ENCODE results near the gene ALG8.
"Not testable (repeated sequence)": the region's sequence is repeated elsewhere in the genome, so short reads cannot be mapped to it uniquely, and the experiment has no call there.

ALG8 gene

GRCh38 chr11:78099666-78100065 is 39.8 kb downstream of the ALG8 start:
- peak; percentile 46 to 74 for DNase-seq

GRCh38 chr11:78097666-78098385 is 41.6 kb downstream of the ALG8 start:
- DNase-seq, result no peak

GRCh38 chr11:78094250-78094649 is 45.2 kb downstream of the ALG8 start:
- DNase-seq, result no peak

GRCh38 chr11:78086521-78087074 is 52.8 kb downstream of the ALG8 start:
- DNase-seq, result not testable (repeated sequence)

- DNase-seq, result peak in 1 of 2 experiments; percentile 19
Observed at GRCh38 chr11:78085972-78086371, 53.5 kb downstream of the ALG8 start.

GRCh38 chr11:78084506-78084905 is 54.9 kb downstream of the ALG8 start:
- not testable (repeated sequence) for DNase-seq

- DNase-seq, result no peak
Observed at GRCh38 chr11:78083021-78083420, 56.4 kb downstream of the ALG8 start.

- no peak for DNase-seq
Observed at GRCh38 chr11:78082146-78082545, 57.3 kb downstream of the ALG8 start.

- DNase-seq, result no peak
Observed at GRCh38 chr11:78081583-78081982, 57.8 kb downstream of the ALG8 start.

- no peak for DNase-seq
Observed at GRCh38 chr11:78080818-78081495, 58.5 kb downstream of the ALG8 start.

- no peak for DNase-seq
Observed at GRCh38 chr11:78080084-78080817, 59.2 kb downstream of the ALG8 start.

- peak; percentile 77 to 82 for DNase-seq
Observed at GRCh38 chr11:78079232-78080083, 60.0 kb downstream of the ALG8 start, which contains the start of gene NDUFC2. TSS of gene NDUFC2 (minus strand) at chr11:78079862. CDS start at chr11:78079744, 118 bp downstream.

- no peak for DNase-seq
Observed at GRCh38 chr11:78078218-78079167, 60.9 kb downstream of the ALG8 start.

GRCh38 chr11:78077592-78077991 is 61.8 kb downstream of the ALG8 start:
- not testable (repeated sequence) for DNase-seq

GRCh38 chr11:78076733-78077403 is 62.6 kb downstream of the ALG8 start:
- no peak for DNase-seq

GRCh38 chr11:78074756-78075155 is 64.7 kb downstream of the ALG8 start:
- DNase-seq, result no peak

- no peak for DNase-seq
Observed at GRCh38 chr11:78072455-78072854, 67.0 kb downstream of the ALG8 start.

- no peak for DNase-seq
Observed at GRCh38 chr11:78071717-78072116, 67.7 kb downstream of the ALG8 start.

GRCh38 chr11:78070621-78071020 is 68.8 kb downstream of the ALG8 start:
- no peak for DNase-seq

- DNase-seq, result peak in 1 of 2 experiments; percentile 41
Observed at GRCh38 chr11:78069465-78069864, 70.0 kb downstream of the ALG8 start.

- no peak for DNase-seq
Observed at GRCh38 chr11:78067704-78068103, 71.7 kb downstream of the ALG8 start.
